HEK293 (cell line): ENCODE measurements around the gene TTC7B.

Source experiments
- GLI2 ChIP-seq: fragments of 450-650 bp; formaldehyde crosslinking; IDR thresholded peaks from 2 replicates; pipeline ENCODE4; 2017; ENCODE audit warnings: missing biosample characterization, missing genetic modification characterization, low read depth, borderline replicate concordance
- GLI4 ChIP-seq: fragments of 450-650 bp; formaldehyde crosslinking; IDR thresholded peaks from 2 replicates; pipeline ENCODE4 v1.5.1; 2016; ENCODE audit warnings: missing biosample characterization, missing genetic modification characterization
- HOXA7 ChIP-seq: sonication (generic); formaldehyde crosslinking; IDR thresholded peaks from 2 replicates; pipeline ENCODE4 v1.8.1; 2022; ENCODE audit warnings: missing genetic modification reagents, borderline replicate concordance
- KLF1 ChIP-seq: fragments of 450-650 bp; formaldehyde crosslinking; IDR thresholded peaks from 2 replicates; pipeline ENCODE4 v1.5.1; 2016; ENCODE audit warnings: missing biosample characterization, missing genetic modification characterization
- KLF16 ChIP-seq: fragments of 450-650 bp; formaldehyde crosslinking; IDR thresholded peaks from 2 replicates; pipeline ENCODE4 v1.5.1; 2017; ENCODE audit warnings: missing biosample characterization, missing genetic modification characterization
- MZF1 ChIP-seq: fragments of 450-650 bp; formaldehyde crosslinking; IDR thresholded peaks from 2 replicates; pipeline ENCODE4 v1.5.1; 2017; ENCODE audit warnings: missing biosample characterization, missing genetic modification characterization, borderline replicate concordance
- OVOL3 ChIP-seq: fragments of 450-650 bp; formaldehyde crosslinking; IDR thresholded peaks from 2 replicates; pipeline ENCODE4 v1.5.1; 2016; ENCODE audit warnings: missing biosample characterization, missing genetic modification characterization
- PRDM1 ChIP-seq: fragments of 450-650 bp; formaldehyde crosslinking; IDR thresholded peaks from 2 replicates; pipeline ENCODE4; 2016; ENCODE audit warnings: missing biosample characterization, missing genetic modification characterization
- ZNF114 ChIP-seq: fragments of 450-650 bp; formaldehyde crosslinking; IDR thresholded peaks from 2 replicates; pipeline ENCODE4 v1.5.0; 2017; ENCODE audit warnings: missing biosample characterization, missing genetic modification characterization
- ZNF146 ChIP-seq: fragments of 450-650 bp; formaldehyde crosslinking; IDR thresholded peaks from 2 replicates; pipeline ENCODE4 v1.5.1; 2016; ENCODE audit warnings: missing biosample characterization, missing genetic modification characterization
- ZNF202 ChIP-seq: fragments of 450-650 bp; formaldehyde crosslinking; IDR thresholded peaks from 2 replicates; pipeline ENCODE4 v1.5.1; 2016; ENCODE audit warnings: missing biosample characterization, missing genetic modification characterization, borderline replicate concordance
- ZNF223 ChIP-seq: fragments of 450-650 bp; formaldehyde crosslinking; IDR thresholded peaks from 2 replicates; pipeline ENCODE4 v1.5.1; 2016; ENCODE audit warnings: missing biosample characterization, missing genetic modification characterization
- ZNF266 ChIP-seq: fragments of 450-650 bp; formaldehyde crosslinking; IDR thresholded peaks from 2 replicates; pipeline ENCODE4 v1.5.1; 2016; ENCODE audit warnings: missing biosample characterization, missing genetic modification characterization, low read depth
- ZNF274 ChIP-seq, 2 experiments: fragments of 200-500 bp in 1 of 2; fragments of 450-650 bp in 1 of 2; sonication (Bioruptor generic) in 1 of 2; formaldehyde crosslinking in 1 of 2; IDR thresholded peaks; 2 replicates each; pipeline versions ENCODE4 v1.5.1 to v1.6.1; 2014 to 2016; ENCODE audit warnings: borderline replicate concordance in 1 of 2, inconsistent platforms in 1 of 2, low read length in 1 of 2, missing biosample characterization in 1 of 2, missing genetic modification characterization in 1 of 2
- ZNF324 ChIP-seq: fragments of 450-650 bp; formaldehyde crosslinking; IDR thresholded peaks from 2 replicates; pipeline ENCODE4 v1.5.1; 2016; ENCODE audit warnings: missing biosample characterization, missing genetic modification characterization
- ZNF341 ChIP-seq: fragments of 450-650 bp; formaldehyde crosslinking; IDR thresholded peaks from 2 replicates; pipeline ENCODE4; 2016; ENCODE audit warnings: low read depth, missing biosample characterization, missing genetic modification characterization
- ZNF423 ChIP-seq: fragments of 450-650 bp; formaldehyde crosslinking; IDR thresholded peaks from 2 replicates; pipeline ENCODE4 v1.5.1; 2016; ENCODE audit warnings: missing biosample characterization, missing genetic modification characterization
- ZNF585B ChIP-seq: fragments of 450-650 bp; formaldehyde crosslinking; IDR thresholded peaks from 2 replicates; pipeline ENCODE4 v1.5.1; 2016; ENCODE audit warnings: missing biosample characterization, missing genetic modification characterization
- ZSCAN23 ChIP-seq: fragments of 450-650 bp; formaldehyde crosslinking; IDR thresholded peaks from 2 replicates; pipeline ENCODE4 v1.5.1; 2016; ENCODE audit warnings: missing biosample characterization, missing genetic modification characterization
- TF ChIP-seq, protein P1 (sequence below): IDR thresholded peaks from 2 replicates; pipeline ENCODE4 v1.6.1; 2011; ENCODE audit warnings: mild to moderate bottlenecking, low read depth, low read length, borderline replicate concordance
- TF ChIP-seq, protein P2 (sequence below): fragments of 450-650 bp; formaldehyde crosslinking; IDR thresholded peaks from 2 replicates; pipeline ENCODE4 v1.5.1; 2016; ENCODE audit warnings: missing biosample characterization, missing genetic modification characterization
- TF ChIP-seq, protein P3 (sequence below): fragments of 450-650 bp; formaldehyde crosslinking; IDR thresholded peaks from 2 replicates; pipeline ENCODE4 v1.5.1; 2016; ENCODE audit warnings: missing biosample characterization, missing genetic modification characterization
- TF ChIP-seq, protein P4 (sequence below): fragments of 450-650 bp; IDR thresholded peaks from 2 replicates; pipeline ENCODE4 v1.5.1; 2018; ENCODE audit warnings: missing biosample characterization, missing genetic modification characterization
- TF ChIP-seq, protein P5 (sequence below): fragments of 450-650 bp; formaldehyde crosslinking; IDR thresholded peaks from 2 replicates; pipeline ENCODE4 v1.5.1; 2016; ENCODE audit warnings: missing biosample characterization, missing genetic modification characterization
- TF ChIP-seq, protein P6 (sequence below): fragments of 450-650 bp; IDR thresholded peaks from 2 replicates; pipeline ENCODE4 v1.5.1; 2018; ENCODE audit warnings: missing biosample characterization, mild to moderate bottlenecking, missing genetic modification characterization
- TF ChIP-seq, protein P7 (sequence below): fragments of 450-650 bp; formaldehyde crosslinking; IDR thresholded peaks from 2 replicates; pipeline ENCODE4 v1.5.1; 2017; ENCODE audit warnings: missing biosample characterization, missing genetic modification characterization

Gene TTC7B

DNA sequence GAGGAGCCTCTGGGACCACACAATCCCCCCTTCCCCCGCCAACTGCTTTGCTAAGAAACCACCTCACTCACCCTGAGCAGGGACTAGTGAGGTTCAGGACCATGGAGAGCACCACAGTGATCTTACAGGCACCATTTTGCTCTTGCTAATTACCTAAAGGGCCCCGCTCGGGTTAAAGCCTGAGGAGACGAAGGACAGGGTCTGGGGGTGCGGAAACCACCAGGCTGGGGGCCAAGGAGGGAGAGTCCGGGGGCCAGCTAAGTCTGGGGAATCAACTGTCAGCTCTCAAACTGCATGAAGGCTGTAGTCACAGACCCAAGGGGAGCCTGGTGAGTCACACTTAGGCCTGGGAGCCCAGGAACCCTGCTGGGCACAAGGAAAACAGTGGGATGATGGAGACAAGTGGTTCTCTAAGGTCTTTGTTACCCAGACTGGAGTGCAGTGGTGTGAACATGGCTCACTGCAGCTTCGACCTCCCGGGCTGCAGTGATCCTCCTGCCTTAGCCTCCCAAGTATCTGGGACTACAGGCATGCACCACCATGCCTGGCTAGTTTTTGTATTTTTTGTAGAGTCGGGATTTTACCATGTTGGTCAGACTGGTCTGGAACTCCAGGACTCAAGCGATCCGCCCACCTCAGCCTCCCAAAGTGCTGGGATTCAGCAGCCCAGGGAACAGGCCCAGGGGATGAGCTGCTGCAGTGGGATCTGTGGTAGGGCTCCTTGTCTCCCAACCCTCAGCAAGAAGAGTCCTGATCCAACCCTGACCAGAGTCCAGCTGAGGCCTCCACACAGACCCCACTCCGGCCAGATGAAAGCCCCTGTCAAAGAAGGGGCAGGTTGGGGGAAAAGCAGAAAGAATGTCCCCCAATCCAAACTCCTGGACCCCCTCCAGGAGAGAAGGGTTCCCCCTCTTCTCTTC lies 320.6 kb downstream of the TTC7B start (continued):
- TF ChIP-seq, protein P1, sequence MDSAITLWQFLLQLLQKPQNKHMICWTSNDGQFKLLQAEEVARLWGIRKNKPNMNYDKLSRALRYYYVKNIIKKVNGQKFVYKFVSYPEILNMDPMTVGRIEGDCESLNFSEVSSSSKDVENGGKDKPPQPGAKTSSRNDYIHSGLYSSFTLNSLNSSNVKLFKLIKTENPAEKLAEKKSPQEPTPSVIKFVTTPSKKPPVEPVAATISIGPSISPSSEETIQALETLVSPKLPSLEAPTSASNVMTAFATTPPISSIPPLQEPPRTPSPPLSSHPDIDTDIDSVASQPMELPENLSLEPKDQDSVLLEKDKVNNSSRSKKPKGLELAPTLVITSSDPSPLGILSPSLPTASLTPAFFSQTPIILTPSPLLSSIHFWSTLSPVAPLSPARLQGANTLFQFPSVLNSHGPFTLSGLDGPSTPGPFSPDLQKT = no peak
- TF ChIP-seq ZNF423 (tag by site-specific recombination) (no peak), GLI2 (no peak), ZNF341 (tag by site-specific recombination) (no peak), ZSCAN23 (tag by site-specific recombination) (no peak), KLF1 (tag by site-specific recombination) (no peak), ZNF266 (tag by site-specific recombination) (no peak), ZNF274 (IDR thresholded peaks at IDR 0.05; ENCODE audit: low read length) (no peak), ZNF274 (tag by site-specific recombination; IDR thresholded peaks at IDR 0.05; ENCODE audit: borderline replicate concordance) (no peak), ZNF114 (no peak), ZNF202 (tag by site-specific recombination) (no peak), KLF16 (tag by site-specific recombination) (no peak), HOXA7 (CRISPR knock-in tag) (no peak), ZNF324 (tag by site-specific recombination) (no peak), ZNF146 (tag by site-specific recombination) (no peak), MZF1 (tag by site-specific recombination) (no peak), GLI4 (no peak), ZNF585B (tag by site-specific recombination) (no peak), ZNF223 (no peak), PRDM1 (tag by site-specific recombination) (no peak), OVOL3 (tag by site-specific recombination) (no peak)
- TF ChIP-seq, protein P2, sequence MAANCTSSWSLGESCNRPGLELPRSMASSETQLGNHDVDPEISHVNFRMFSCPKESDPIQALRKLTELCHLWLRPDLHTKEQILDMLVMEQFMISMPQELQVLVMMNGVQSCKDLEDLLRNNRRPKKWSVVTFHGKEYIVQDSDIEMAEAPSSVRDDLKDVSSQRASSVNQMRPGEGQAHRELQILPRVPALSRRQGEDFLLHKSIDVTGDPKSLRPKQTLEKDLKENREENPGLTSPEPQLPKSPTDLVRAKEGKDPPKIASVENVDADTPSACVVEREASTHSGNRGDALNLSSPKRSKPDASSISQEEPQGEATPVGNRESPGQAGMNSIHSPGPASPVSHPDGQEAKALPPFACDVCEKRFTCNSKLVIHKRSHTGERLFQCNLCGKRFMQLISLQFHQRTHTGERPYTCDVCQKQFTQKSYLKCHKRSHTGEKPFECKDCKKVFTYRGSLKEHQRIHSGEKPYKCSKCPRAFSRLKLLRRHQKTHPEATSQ (tag by site-specific recombination) = no peak
- TF ChIP-seq, protein P3, sequence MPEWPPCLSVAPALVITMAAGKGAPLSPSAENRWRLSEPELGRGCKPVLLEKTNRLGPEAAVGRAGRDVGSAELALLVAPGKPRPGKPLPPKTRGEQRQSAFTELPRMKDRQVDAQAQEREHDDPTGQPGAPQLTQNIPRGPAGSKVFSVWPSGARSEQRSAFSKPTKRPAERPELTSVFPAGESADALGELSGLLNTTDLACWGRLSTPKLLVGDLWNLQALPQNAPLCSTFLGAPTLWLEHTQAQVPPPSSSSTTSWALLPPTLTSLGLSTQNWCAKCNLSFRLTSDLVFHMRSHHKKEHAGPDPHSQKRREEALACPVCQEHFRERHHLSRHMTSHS (tag by site-specific recombination) = no peak
- TF ChIP-seq, protein P4, sequence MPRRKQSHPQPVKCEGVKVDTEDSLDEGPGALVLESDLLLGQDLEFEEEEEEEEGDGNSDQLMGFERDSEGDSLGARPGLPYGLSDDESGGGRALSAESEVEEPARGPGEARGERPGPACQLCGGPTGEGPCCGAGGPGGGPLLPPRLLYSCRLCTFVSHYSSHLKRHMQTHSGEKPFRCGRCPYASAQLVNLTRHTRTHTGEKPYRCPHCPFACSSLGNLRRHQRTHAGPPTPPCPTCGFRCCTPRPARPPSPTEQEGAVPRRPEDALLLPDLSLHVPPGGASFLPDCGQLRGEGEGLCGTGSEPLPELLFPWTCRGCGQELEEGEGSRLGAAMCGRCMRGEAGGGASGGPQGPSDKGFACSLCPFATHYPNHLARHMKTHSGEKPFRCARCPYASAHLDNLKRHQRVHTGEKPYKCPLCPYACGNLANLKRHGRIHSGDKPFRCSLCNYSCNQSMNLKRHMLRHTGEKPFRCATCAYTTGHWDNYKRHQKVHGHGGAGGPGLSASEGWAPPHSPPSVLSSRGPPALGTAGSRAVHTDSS = no peak
- TF ChIP-seq, protein P5, sequence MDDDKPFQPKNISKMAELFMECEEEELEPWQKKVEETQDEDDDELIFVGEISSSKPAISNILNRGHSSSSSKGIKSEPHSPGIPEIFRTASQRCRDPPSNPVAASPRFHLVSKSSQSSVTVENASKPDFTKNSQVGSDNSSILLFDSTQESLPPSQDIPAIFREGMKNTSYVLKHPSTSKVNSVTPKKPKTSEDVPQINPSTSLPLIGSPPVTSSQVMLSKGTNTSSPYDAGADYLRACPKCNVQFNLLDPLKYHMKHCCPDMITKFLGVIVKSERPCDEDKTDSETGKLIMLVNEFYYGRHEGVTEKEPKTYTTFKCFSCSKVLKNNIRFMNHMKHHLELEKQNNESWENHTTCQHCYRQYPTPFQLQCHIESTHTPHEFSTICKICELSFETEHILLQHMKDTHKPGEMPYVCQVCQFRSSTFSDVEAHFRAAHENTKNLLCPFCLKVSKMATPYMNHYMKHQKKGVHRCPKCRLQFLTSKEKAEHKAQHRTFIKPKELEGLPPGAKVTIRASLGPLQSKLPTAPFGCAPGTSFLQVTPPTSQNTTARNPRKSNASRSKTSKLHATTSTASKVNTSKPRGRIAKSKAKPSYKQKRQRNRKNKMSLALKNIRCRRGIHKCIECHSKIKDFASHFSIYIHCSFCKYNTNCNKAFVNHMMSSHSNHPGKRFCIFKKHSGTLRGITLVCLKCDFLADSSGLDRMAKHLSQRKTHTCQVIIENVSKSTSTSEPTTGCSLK = no peak
- TF ChIP-seq, protein P6, sequence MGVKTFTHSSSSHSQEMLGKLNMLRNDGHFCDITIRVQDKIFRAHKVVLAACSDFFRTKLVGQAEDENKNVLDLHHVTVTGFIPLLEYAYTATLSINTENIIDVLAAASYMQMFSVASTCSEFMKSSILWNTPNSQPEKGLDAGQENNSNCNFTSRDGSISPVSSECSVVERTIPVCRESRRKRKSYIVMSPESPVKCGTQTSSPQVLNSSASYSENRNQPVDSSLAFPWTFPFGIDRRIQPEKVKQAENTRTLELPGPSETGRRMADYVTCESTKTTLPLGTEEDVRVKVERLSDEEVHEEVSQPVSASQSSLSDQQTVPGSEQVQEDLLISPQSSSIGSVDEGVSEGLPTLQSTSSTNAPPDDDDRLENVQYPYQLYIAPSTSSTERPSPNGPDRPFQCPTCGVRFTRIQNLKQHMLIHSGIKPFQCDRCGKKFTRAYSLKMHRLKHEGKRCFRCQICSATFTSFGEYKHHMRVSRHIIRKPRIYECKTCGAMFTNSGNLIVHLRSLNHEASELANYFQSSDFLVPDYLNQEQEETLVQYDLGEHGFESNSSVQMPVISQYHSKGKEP (tag by site-specific recombination) = no peak
- TF ChIP-seq, protein P7, sequence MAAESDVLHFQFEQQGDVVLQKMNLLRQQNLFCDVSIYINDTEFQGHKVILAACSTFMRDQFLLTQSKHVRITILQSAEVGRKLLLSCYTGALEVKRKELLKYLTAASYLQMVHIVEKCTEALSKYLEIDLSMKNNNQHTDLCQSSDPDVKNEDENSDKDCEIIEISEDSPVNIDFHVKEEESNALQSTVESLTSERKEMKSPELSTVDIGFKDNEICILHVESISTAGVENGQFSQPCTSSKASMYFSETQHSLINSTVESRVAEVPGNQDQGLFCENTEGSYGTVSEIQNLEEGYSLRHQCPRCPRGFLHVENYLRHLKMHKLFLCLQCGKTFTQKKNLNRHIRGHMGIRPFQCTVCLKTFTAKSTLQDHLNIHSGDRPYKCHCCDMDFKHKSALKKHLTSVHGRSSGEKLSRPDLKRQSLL = peak; percentile 91
